ENCODE measurements around the gene MBD5. TPM values are rescaled to one million over a fixed set of nuclear protein-coding genes. Genes with fewer than 3 reads are reported as not detected.

MBD5 gene
- total and polyA plus RNA-seq, 2 of the 4 experiments (the other 2 are of a cell fraction) = 9.8 to 14.2 TPM

- H3K27ac ChIP-seq (ENCODE audit: insufficient read depth, low read length) = no peak overlapping the region
- no peak overlapping the region for H3K23ac ChIP-seq (ENCODE audit: low read depth, low read length)
- H3K9me3 ChIP-seq (ENCODE audit: control insufficient read depth, insufficient read depth, low read length) = no peaks in the 10 kb centered on the region
- WGBS, 2 experiments (ENCODE audit: extremely low coverage in 2 of 2, insufficient read length in 1 of 2) = no CpG with 5 or more reads among the region's 1 CpG
- H2AK5ac ChIP-seq (ENCODE audit: low read depth, low read length) = no peak overlapping the region
- no peak for ATAC-seq (ENCODE audit: low read depth)
- no peak overlapping the region for H3K9ac ChIP-seq (ENCODE audit: low read depth, low read length)
- no peak overlapping the region for H2BK20ac ChIP-seq (ENCODE audit: low read depth, low read length)
- no peaks in the 10 kb centered on the region for H3K4me1 ChIP-seq (ENCODE audit: control insufficient read depth, insufficient read depth, low read length)
- ChIA-PET CTCF (no interaction called here), POLR2A (ENCODE audit: unreplicated experiment) (no interaction called here)
- H3K18ac ChIP-seq (ENCODE audit: low read depth, low read length) = no peak overlapping the region
- intact Hi-C loops (cut with micrococcal nuclease) (no loop called here), dilution Hi-C loops (cut with HindIII; ENCODE audit: low sequenced_read_pairs, unreplicated experiment) (no loop called here), in situ Hi-C loops (cut with MboI; ENCODE audit: low sequenced_read_pairs) (no loop called here)
- no peak overlapping the region for H2BK5ac ChIP-seq (ENCODE audit: low read depth, low read length, poor library complexity, severe bottlenecking)
- no peak overlapping the region for H3K4me2 ChIP-seq (ENCODE audit: low read depth, low read length)
- H4K8ac ChIP-seq (ENCODE audit: low read depth in 2 of 2, low read length in 2 of 2) = no peak overlapping the region
- H3K56ac ChIP-seq (ENCODE audit: extremely low read depth, insufficient read depth, low read length) = no peak overlapping the region
- no peak overlapping the region for H3K4me3 ChIP-seq (ENCODE audit: insufficient read depth, low read depth, low read length)
- H3K79me1 ChIP-seq (ENCODE audit: low read depth in 1 of 2, low read length in 2 of 2) = peaks cover 15 to 20% of the 10 kb centered on the region in 2 experiments
- no TSS peak for BruUV-seq (replicated peaks)
- no peak for DNase-seq
- no peak overlapping the region for H2BK15ac ChIP-seq (ENCODE audit: low read depth, low read length)
- no peak overlapping the region for H3K14ac ChIP-seq (replicated peaks; ENCODE audit: low read depth, low read length)
- no peaks in the 10 kb centered on the region for H3K9me1 ChIP-seq (ENCODE audit: insufficient read depth, low read length)
- no peak overlapping the region for H2BK120ac ChIP-seq (ENCODE audit: low read depth, low read length)
- H3K36me3 ChIP-seq (ENCODE audit: control insufficient read depth, insufficient read depth, low read length) = no peaks in the 10 kb centered on the region
- no peak overlapping the region for H3K4ac ChIP-seq (ENCODE audit: low read depth, low read length)
- no peaks in the 10 kb centered on the region for H3K27me3 ChIP-seq (ENCODE audit: control insufficient read depth, insufficient read depth, low read length)
- H2AFZ ChIP-seq (replicated peaks; ENCODE audit: low read length, poor library complexity) = no peak overlapping the region
- TF ChIP-seq CHD1 (IDR thresholded peaks at IDR 0.05; ENCODE audit: low read depth, low read length) (no peak), RFX5 (IDR thresholded peaks at IDR 0.05; ENCODE audit: low read depth, low read length) (no peak), FOS (IDR thresholded peaks at IDR 0.05; ENCODE audit: low read depth, low read length) (no peak)
- no peak overlapping the region for H4K5ac ChIP-seq (ENCODE audit: low read depth, low read length)
- no peaks in the 10 kb centered on the region for H4K20me1 ChIP-seq (ENCODE audit: insufficient read depth, low read length)
- H2AK9ac ChIP-seq (replicated peaks; ENCODE audit: low read depth, low read length, poor library complexity) = no peak overlapping the region
- no peak overlapping the region for H4K91ac ChIP-seq (ENCODE audit: insufficient read depth, low read depth, low read length)
Observed at GRCh38 chr2:148067801-148068200, 46.9 kb downstream of the MBD5 start.

Data from IMR-90 (cell line).